Heart left ventricle (tissue), 16 donors: Measurements from ENCODE around the gene C14orf132. TPM values are rescaled to one million over a fixed set of nuclear protein-coding genes. Genes with fewer than 3 reads are reported as not detected.
A peak's percentile ranks its signal among the peaks of the same experiment; 100 is the strongest.

Experiments
- ATAC-seq, 4 donors: fragments of 200-7000 bp; cut with Tn5 transposase; one replicate each; pipeline ENCODE4 v1.9.1; 2020 to 2022; ENCODE audit warnings: moderate library complexity in 4 of 4, mild to moderate bottlenecking in 3 of 4, moderate number of reproducible peaks in 1 of 4
- DNase-seq, 5 donors: peaks; one replicate each; pipeline ENCODE4 v3.0.0-alpha.2; 2020
- H3K27ac ChIP-seq, 12 donors: fragments of 200-600 bp; sonication (generic) in 4 of 12; one replicate each; pipeline versions ENCODE4 v1.5.0 to v1.8.0; 2016 to 2022; ENCODE audit warnings: mild to moderate bottlenecking in 2 of 12
- H3K27me3 ChIP-seq, 9 donors: fragments of 200-600 bp; sonication (generic) in 2 of 9; one replicate each; pipeline versions ENCODE4 v1.5.1 to v1.8.0; 2016 to 2022; ENCODE audit warnings: mild to moderate bottlenecking in 3 of 9
- H3K36me3 ChIP-seq, 9 donors: fragments of 200-600 bp; sonication (generic) in 2 of 9; one replicate each; pipeline versions ENCODE4 v1.5.0 to v1.8.0; 2018 to 2022; ENCODE audit warnings: mild to moderate bottlenecking in 2 of 9
- H3K4me1 ChIP-seq, 12 donors: fragments of 200-600 bp; sonication (generic) in 4 of 12; one replicate each; pipeline versions ENCODE4 v1.5.0 to v1.8.0; 2016 to 2022; ENCODE audit warnings: mild to moderate bottlenecking in 3 of 12
- H3K4me3 ChIP-seq, 12 donors: fragments of 200-600 bp; sonication (generic) in 4 of 12; one replicate each; pipeline versions ENCODE4 v1.5.0 to v1.8.0; 2017 to 2022; ENCODE audit warnings: mild to moderate bottlenecking in 9 of 12, moderate library complexity in 4 of 12
- H3K9me3 ChIP-seq, 12 donors: fragments of 200-600 bp; sonication (generic) in 4 of 12; one replicate each; pipeline versions ENCODE4 v1.5.0 to v1.8.0; 2016 to 2022; ENCODE audit warnings: mild to moderate bottlenecking in 1 of 12
- POLR2A ChIP-seq, 2 donors: fragments of 450-650 bp; IDR thresholded peaks; one replicate each; pipeline ENCODE4 v1.6.1; 2017; ENCODE audit warnings: antibody characterized with exemption in 2 of 2, mild to moderate bottlenecking in 2 of 2, moderate library complexity in 2 of 2
- WGBS, 4 donors: extraction: QIAGEN DNeasy Blood & Tissue Kit in 2 of 4; methylation state at CpG; one replicate each; pipeline versions ENCODE4 v1.1.5 to v1.1.7; 2013 to 2018; 5-methylcytosine and 5-hydroxymethylcytosine counted together
- intact Hi-C, 10 donors: fragments of 100-400 bp; cut with DNase I; formaldehyde crosslinking; loops; one replicate each; pipeline versions ENCODE4 v1.11.1 to v1.14.2; 2022
- polyA plus RNA-seq, 2 donors: library from polyadenylated mRNA; stranded (reverse); fragments of 200-250 nt; gene quantifications; one replicate each; pipeline ENCODE4 v1.2.3, GENCODE V29; 2013
- total RNA-seq, 9 donors: library from RNA; depleted of rRNA in 2 of 9; stranded (reverse); fragments of >200 nt in 2 of 9; fragmentation: NEBNext Ultra II Directional in 3 of 9; extraction: Animal tissue kit (Norgen Biotek cat#: 25700) in 3 of 9; gene quantifications; one replicate each; pipeline versions ENCODE4 v1.1.0 to v1.2.4, GENCODE V29; 2016 to 2023
- TF ChIP-seq, protein P1 (sequence below), 12 donors: fragments of 200-600 bp; sonication (generic) in 4 of 12; IDR thresholded peaks; one replicate each; pipeline versions ENCODE4 v1.5.0 to v1.8.0; 2018 to 2022; ENCODE audit warnings: antibody characterized with exemption in 12 of 12, mild to moderate bottlenecking in 5 of 12
- donor health status: ischemic (EF 13 %, LVEDD 7.1; RV severe dilation, severe dysfunction).
- donor health status: healthy with polysubstance abuse.
- donor health status: DM: no; HTN: yes; CAD: no.
- donor health status: DM: no; HTN: no; CAD: no.
- donor health status: ischemic (EF 25% LVEDD 6.9; RV normal size, moderate dysfunction).
- donor health status: ischemic (EF 25% LVEDD 5.7; RV mildly dilated, moderate dysfunction).
- donor health status: healthy.
- donor health status: DM: yes; HTN: yes; CAD: no.
- donor health status: ischemic (EF 35%, LVEDD 5.7; RV mildly dilated, moderate dysfunction).
- donor health status: nonischemic (EF 11% LVEDD 7.7; RV severe dilation, severe dysfunction).
- donor health status: DM: yes; HTN: yes; CAD: no.
- donor health status: PGD.
- donor health status: ischemic (EF 29% LVEDD 5.4; RV normal size, mild dysfunction).
- donor health status: nonischemic (EF 23%, LVEDD 6.1; RV moderate dilation, normal function).

C14orf132 gene
- total and polyA plus RNA-seq, 11 donors: 0.76 to 14.9 (median 1.8) TPM

DNA sequence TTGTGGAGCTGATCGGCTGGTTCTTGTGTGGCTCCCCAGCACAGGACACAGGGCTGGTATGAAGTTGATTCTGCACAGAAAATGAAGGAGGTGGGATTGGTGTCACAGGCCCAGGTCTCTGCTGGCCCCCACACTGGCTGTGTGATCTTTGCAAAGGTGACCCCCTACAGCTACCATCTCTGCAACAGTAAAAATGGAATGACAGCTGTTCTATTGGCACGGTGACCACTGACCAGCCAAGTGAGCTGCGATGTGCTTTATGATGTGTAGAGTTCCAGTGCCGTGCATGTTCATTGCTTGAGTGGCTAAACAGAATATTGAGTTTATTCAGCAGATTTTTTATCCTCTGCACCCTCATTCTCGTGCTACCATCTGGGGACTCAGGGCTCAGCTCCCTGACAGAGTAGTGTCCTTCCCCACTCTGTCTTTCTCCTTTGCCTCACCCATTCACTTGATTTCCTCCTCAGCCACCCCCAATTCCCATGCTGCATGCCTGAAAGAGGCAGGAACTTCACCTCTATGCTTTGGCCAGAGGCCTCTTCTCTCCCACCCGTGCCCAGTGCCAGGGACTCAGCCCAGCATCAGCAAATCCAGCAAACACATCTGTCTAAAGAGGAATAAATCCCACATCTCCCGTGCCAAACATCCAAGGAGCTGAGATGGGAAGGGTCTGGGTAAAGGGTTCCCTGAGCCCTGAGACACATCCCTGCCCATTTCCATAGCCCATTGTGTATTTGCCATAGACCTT, 21.2 kb downstream of the C14orf132 start:
- TF ChIP-seq, protein P1, sequence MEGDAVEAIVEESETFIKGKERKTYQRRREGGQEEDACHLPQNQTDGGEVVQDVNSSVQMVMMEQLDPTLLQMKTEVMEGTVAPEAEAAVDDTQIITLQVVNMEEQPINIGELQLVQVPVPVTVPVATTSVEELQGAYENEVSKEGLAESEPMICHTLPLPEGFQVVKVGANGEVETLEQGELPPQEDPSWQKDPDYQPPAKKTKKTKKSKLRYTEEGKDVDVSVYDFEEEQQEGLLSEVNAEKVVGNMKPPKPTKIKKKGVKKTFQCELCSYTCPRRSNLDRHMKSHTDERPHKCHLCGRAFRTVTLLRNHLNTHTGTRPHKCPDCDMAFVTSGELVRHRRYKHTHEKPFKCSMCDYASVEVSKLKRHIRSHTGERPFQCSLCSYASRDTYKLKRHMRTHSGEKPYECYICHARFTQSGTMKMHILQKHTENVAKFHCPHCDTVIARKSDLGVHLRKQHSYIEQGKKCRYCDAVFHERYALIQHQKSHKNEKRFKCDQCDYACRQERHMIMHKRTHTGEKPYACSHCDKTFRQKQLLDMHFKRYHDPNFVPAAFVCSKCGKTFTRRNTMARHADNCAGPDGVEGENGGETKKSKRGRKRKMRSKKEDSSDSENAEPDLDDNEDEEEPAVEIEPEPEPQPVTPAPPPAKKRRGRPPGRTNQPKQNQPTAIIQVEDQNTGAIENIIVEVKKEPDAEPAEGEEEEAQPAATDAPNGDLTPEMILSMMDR (IDR thresholded peaks at IDR 0.05): no peak
- TF ChIP-seq POLR2A (IDR thresholded peaks at IDR 0.05): no peak
- 80 to 86% (median 83%) methylated on average over 7 of the region's 7 CpGs for WGBS, 4 donors
- DNase-seq: peak in 1 of 5 donors; percentile 4

GRCh38 chr14:96062010-96062409, 22.8 kb downstream of the C14orf132 start:
- intact Hi-C loops: no loop called here
- H3K4me3 ChIP-seq: no peak overlapping the region
- H3K9me3 ChIP-seq: no peaks in the 10 kb centered on the region
- WGBS, 4 donors: 79 to 87% (median 85%) methylated on average over 4 of the region's 4 CpGs
- no peak for TF ChIP-seq POLR2A (IDR thresholded peaks at IDR 0.05)
- TF ChIP-seq, protein P1 (IDR thresholded peaks at IDR 0.05): no peak
- H3K36me3 ChIP-seq: no peaks in the 10 kb centered on the region
- H3K4me1 ChIP-seq: no peaks in the 10 kb centered on the region
- no peak for ATAC-seq
- peaks cover 0 to 3% (median 0%) of the 10 kb centered on the region in 9 donors for H3K27me3 ChIP-seq
- no peak for DNase-seq
- no peak overlapping the region for H3K27ac ChIP-seq

More for the DNA sequence above, 21.2 kb downstream of the C14orf132 start:
- Histone ChIP-seq H3K9me3 (no peaks in the 10 kb centered on the region), H3K4me1 (no peaks in the 10 kb centered on the region), H3K36me3 (no peaks in the 10 kb centered on the region), H3K4me3 (no peak overlapping the region), H3K27ac (no peak overlapping the region), H3K27me3 (peaks cover 0 to 3% (median 0%) of the 10 kb centered on the region in 9 donors)
- intact Hi-C loops: no loop called here
- ATAC-seq: no peak

GRCh38 chr14:96062506-96062905, 23.3 kb downstream of the C14orf132 start:
- Histone ChIP-seq H3K27ac (no peak overlapping the region), H3K27me3 (peaks cover 0 to 3% (median 0%) of the 10 kb centered on the region in 9 donors), H3K4me3 (no peak overlapping the region), H3K9me3 (no peaks in the 10 kb centered on the region), H3K36me3 (no peaks in the 10 kb centered on the region), H3K4me1 (no peaks in the 10 kb centered on the region)
- intact Hi-C loops: no loop called here
- DNase-seq (no peak), ATAC-seq (no peak)
- 79 to 85% (median 81%) methylated on average over 6 of the region's 6 CpGs for WGBS, 4 donors
- TF ChIP-seq POLR2A (IDR thresholded peaks at IDR 0.05): no peak
- TF ChIP-seq, protein P1 (IDR thresholded peaks at IDR 0.05): no peak

- Histone ChIP-seq H3K27ac (no peak overlapping the region), H3K4me3 (no peak overlapping the region), H3K27me3 (peaks cover 0 to 3% (median 0%) of the 10 kb centered on the region in 9 donors), H3K36me3 (no peaks in the 10 kb centered on the region), H3K9me3 (no peaks in the 10 kb centered on the region), H3K4me1 (no peaks in the 10 kb centered on the region)
- WGBS, 4 donors: 65 to 79% (median 74%) methylated on average over 5 of the region's 5 CpGs
- TF ChIP-seq POLR2A (IDR thresholded peaks at IDR 0.05): no peak
- TF ChIP-seq, protein P1 (IDR thresholded peaks at IDR 0.05): no peak
- DNase-seq: no peak
- no peak for ATAC-seq
- intact Hi-C loops: no loop called here
Observed at GRCh38 chr14:96064866-96065265, 25.7 kb downstream of the C14orf132 start.
